G401.6 (cell line): Measurements from ENCODE around the gene FLII.
"Not testable (repeated sequence)": the region's sequence is repeated elsewhere in the genome, so short reads cannot be mapped to it uniquely, and the experiment has no call there.

ENCODE experiments used
- FAIRE-seq: peaks from 2 replicates; lab custom pipeline; 2012; peaks lifted over from hg19 to GRCh38; lab: Jason Lieb, UNC

The FLII gene

GRCh38 chr17:18258356-18259038 lies at the start of gene FLII:
Gene FLII (minus strand): TSS chr17:18258738. CDS start chr17:18258690, 48 bp downstream.
- no peak for FAIRE-seq

- not testable (repeated sequence) for FAIRE-seq
Observed at GRCh38 chr17:18303206-18303605, 44.7 kb upstream of the FLII start.

- FAIRE-seq, result no peak
Observed at GRCh38 chr17:18300725-18301480, 42.4 kb upstream of the FLII start.

GRCh38 chr17:18298061-18298460 lies 39.5 kb upstream of the FLII start:
- not testable (repeated sequence) for FAIRE-seq

GRCh38 chr17:18291718-18292540 lies 33.4 kb upstream of the FLII start:
- no peak for FAIRE-seq

- FAIRE-seq, result no peak
Observed at GRCh38 chr17:18285296-18285695, 26.8 kb upstream of the FLII start.

GRCh38 chr17:18281788-18282187 lies 23.2 kb upstream of the FLII start:
- FAIRE-seq, result no peak

GRCh38 chr17:18280766-18281371 lies 22.3 kb upstream of the FLII start:
- FAIRE-seq, result no peak

- no peak for FAIRE-seq
Observed at GRCh38 chr17:18280249-18280648, 21.7 kb upstream of the FLII start.

GRCh38 chr17:18278867-18279266 lies 20.3 kb upstream of the FLII start:
- no peak for FAIRE-seq

GRCh38 chr17:18277076-18277475 lies 18.5 kb upstream of the FLII start:
- FAIRE-seq, result no peak

- no peak for FAIRE-seq
Observed at GRCh38 chr17:18270046-18270931, 11.8 kb upstream of the FLII start.

GRCh38 chr17:18267927-18268711 lies 9.6 kb upstream of the FLII start:
- peak; percentile 25 for FAIRE-seq

- FAIRE-seq, result no peak
Observed at GRCh38 chr17:18267366-18267765, 8.8 kb upstream of the FLII start.

GRCh38 chr17:18263885-18264682 lies 5.5 kb upstream of the FLII start:
- FAIRE-seq, result no peak

- FAIRE-seq, result no peak
Observed at GRCh38 chr17:18262641-18263040, 4.1 kb upstream of the FLII start.

- no peak for FAIRE-seq
Observed at GRCh38 chr17:18262111-18262510, 3.6 kb upstream of the FLII start.

GRCh38 chr17:18261659-18262058 lies 3.1 kb upstream of the FLII start:
- no peak for FAIRE-seq

- no peak for FAIRE-seq
Observed at GRCh38 chr17:18261146-18261515, 2.6 kb upstream of the FLII start.
